NOMO-1 treated with dmso at 0.1 percent for 144 hours (cell line): Measurements from ENCODE around the gene DIS3L2.

Source experiments
- DNase-seq: peaks from one replicate; lab custom pipeline; 2025; ENCODE audit not compliant: unreplicated experiment; lab: John Stamatoyannopoulos, UW

DIS3L2 gene, protein sequence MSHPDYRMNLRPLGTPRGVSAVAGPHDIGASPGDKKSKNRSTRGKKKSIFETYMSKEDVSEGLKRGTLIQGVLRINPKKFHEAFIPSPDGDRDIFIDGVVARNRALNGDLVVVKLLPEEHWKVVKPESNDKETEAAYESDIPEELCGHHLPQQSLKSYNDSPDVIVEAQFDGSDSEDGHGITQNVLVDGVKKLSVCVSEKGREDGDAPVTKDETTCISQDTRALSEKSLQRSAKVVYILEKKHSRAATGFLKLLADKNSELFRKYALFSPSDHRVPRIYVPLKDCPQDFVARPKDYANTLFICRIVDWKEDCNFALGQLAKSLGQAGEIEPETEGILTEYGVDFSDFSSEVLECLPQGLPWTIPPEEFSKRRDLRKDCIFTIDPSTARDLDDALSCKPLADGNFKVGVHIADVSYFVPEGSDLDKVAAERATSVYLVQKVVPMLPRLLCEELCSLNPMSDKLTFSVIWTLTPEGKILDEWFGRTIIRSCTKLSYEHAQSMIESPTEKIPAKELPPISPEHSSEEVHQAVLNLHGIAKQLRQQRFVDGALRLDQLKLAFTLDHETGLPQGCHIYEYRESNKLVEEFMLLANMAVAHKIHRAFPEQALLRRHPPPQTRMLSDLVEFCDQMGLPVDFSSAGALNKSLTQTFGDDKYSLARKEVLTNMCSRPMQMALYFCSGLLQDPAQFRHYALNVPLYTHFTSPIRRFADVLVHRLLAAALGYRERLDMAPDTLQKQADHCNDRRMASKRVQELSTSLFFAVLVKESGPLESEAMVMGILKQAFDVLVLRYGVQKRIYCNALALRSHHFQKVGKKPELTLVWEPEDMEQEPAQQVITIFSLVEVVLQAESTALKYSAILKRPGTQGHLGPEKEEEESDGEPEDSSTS

DNA sequence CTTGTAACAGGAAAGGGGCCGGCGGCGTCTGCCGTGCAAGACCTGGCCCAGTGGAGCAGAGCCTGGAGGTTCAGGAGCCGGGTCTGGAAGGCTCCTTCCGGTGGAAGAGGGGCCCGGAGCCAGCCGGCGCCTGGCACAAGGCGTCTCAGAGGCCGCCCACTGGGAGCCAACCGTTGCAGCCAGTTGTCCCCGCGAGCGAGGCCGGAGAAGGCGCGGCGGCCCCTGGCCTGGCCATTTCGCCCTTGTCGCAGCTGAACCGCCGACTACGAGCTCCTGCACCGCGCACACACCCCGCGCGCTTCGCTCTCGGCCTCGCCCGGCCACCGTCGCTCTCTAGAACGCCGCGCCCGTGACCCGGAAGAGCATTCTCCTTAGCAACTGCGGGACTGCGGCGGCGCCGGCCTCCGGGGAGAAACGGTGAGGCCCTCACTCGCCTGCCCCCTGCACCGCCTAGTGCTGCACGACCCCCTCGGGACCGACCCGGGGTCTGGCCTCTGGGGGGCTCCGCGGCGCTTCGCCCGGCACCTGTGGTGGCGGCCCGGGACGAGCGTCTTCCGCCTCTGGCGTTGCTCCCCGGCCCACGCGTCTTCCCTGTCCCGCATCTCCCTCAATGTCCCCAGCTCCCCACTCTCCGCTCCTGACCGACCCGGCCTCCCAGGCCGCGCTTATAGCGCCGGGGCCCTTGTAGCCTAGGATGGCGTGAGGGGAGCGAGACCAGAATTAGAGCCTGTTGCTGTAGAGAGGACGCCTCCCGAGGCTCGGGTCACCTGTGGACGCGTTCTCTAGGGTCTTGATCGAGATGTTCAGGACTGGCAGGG lies at the start of gene DIS3L2:
DIS3L2 (plus strand) TSS at position 365 of the 818 bp plus-strand sequence. CDS start 53,215 bp downstream, outside the sequence.
- peak; percentile 71 for DNase-seq

DNA sequence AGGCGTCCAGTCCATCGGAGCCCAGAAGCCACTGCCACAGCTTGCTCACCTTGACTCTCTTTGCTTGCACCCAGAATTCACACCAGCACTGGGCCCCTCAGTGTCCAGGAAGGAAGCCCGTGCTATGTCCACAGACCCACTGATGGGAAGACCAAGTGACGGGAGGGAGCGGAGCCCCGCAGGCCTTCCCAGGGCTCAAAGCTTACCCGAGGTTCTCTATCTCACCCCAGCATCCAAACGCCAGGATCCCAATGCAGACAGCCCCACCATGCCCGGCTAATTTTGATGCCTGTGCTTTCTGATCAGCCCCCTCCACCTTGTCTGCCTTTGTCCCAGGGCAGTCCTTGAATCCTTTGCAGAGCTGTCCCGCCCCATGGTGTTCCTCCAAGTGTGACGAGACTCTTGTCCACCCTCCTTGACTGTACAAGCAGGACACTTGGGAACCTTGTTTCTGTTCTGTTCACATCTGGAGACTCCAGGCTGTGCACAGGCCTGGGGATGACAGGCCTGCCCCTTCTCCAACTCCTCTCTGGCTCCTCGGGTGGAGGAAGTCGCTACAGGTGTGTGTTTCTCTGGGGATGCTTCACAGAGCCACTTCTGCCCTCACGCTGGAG lies 47.3 kb upstream of the DIS3L2 start:
- no peak for DNase-seq

DNA sequence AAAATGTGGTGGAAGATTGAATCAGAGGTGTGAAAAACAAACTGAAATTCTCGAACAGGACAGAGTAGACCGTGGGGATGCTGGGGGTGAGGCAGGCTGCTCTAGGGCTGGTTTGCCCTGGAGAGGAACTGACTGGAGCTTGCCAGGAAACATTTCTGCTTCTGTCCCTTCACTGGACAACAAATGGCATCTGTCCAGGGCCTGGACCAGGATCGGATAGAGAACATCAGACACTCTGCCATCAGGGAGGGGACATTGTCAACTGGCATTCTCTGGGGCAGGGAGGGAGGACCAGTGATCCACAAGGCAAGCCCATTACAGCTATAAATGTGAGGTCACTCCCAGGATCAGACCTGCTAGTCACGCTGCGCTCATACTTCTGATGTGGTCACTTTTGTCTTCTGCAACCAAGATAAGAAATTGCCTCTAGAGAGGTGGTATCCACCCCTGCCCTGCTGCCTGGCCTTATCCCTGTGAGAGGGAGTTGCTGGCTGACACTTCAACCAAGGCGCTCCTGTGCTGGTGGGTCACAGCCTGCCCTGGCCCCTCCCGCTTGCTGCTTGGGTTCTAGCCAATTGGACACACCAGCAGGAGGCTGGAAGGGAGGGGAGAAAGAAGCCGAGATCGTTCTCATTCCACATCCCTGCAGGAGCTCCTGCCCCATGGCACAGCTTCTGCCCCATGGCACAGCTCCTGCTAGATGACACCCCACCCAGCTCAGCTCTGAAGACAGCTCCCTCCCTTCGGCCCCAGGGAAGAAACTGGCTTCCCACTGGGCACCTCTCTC lies 44.0 kb upstream of the DIS3L2 start:
- DNase-seq, result no peak

- no peak for DNase-seq
Measured at GRCh38 chr2:231918501-231919330, 42.8 kb upstream of the DIS3L2 start.

GRCh38 chr2:231919341-231920035 lies 42.0 kb upstream of the DIS3L2 start:
- DNase-seq, result no peak

- DNase-seq, result no peak
Measured at GRCh38 chr2:231920366-231920765, 41.1 kb upstream of the DIS3L2 start.

- DNase-seq, result no peak
Measured at GRCh38 chr2:231920795-231921194, 40.7 kb upstream of the DIS3L2 start.

DNA sequence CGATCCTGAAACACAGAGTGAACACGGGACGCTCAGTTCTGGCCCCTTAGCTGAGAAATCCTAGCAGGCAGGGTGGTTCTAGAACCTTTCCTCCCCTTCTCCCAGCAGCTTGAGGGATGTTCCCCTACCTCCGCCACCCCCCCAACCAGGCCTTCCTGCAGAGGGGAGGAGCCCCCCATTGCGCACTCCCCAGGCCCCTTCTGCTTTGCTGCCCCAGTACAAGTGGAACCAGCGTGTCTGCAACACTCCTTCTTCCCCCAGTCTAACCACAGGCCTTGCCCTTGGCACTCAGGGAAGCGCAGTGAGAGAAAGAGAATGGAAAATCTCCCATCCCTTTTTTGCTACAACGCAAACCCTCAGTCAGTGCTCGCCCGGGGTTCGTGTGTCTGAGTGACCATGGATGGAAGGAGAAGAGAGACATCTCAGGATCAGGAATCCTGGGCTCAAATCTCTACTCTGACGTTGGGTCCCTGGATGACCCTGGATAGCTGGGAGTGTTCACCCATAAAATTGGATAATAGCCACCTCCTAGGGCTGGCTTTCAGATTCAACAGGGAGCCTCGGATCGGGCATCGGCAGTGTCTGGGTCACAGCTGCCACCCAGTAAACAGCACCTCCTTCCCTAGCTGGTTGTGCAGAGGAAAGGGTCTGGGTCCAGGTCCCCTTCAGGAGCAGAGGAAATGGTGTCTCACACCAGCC lies 39.1 kb upstream of the DIS3L2 start:
- no peak for DNase-seq

- DNase-seq, result no peak
Measured at GRCh38 chr2:231923010-231923344, 38.5 kb upstream of the DIS3L2 start.

- no peak for DNase-seq
Measured at GRCh38 chr2:231923951-231924888, 37.3 kb upstream of the DIS3L2 start.

DNA sequence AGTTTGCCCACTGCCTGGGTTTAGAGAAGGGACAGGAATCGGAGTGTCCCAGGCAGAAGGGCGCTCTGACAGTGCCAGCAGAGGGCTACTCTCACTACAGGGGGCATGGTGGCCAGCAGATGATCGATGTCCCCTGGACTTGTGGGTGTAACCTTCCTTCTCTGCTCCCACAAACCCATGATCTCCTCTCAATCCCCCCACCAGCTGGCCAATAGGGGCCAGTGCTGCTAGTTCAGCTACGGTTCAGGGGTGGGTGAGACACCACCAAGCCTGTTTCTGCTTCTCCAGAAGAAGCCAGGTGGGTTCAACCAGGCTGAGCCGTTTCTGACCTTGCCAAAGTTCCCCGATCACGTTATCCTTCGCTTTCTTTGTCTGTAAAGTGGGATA lies 36.6 kb upstream of the DIS3L2 start:
- no peak for DNase-seq

DNA sequence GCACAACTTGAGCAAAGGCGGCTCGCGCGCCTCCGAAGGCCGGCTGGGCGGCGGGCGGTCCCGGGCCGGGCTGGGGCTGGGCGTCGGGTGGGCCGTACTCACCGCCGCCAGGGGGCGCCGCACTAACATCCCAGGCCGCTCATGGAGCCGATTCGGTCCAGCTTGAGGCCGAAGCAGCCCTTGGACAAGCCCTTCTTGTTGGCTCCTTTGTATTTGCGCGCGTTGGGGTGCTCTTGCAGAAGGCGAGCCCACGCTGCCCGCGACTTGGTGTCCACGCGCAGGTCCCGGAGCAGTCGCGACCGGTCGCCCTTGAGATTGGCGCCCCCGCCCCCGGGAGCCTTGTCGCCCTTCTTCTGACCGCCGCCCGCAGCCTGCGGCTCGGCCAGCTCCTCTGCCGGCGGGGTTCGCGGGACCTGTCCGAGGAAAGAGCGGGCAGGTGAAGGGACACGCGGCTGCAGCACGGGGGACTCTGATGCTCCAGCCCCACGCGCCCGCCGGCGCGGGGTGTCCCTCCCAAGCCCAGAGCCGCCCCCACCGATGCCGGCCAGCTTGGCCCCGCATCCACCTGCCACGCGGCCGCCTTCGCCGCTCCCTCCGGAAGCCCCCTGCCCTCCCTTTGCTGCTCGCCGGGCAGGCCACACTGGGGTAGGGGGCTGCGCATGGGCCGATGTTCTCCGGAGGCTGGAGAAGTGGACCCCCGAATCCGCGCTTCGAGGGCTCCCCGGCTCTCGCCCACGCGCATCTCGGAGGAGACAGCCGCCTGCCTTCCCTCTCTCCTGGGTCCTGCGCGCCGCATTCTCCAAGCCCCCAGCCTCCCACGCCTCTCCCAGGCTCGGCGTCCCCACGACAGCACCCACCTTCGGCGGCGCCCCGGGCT lies 36.0 kb upstream of the DIS3L2 start:
- DNase-seq, result peak; percentile 32

DNA sequence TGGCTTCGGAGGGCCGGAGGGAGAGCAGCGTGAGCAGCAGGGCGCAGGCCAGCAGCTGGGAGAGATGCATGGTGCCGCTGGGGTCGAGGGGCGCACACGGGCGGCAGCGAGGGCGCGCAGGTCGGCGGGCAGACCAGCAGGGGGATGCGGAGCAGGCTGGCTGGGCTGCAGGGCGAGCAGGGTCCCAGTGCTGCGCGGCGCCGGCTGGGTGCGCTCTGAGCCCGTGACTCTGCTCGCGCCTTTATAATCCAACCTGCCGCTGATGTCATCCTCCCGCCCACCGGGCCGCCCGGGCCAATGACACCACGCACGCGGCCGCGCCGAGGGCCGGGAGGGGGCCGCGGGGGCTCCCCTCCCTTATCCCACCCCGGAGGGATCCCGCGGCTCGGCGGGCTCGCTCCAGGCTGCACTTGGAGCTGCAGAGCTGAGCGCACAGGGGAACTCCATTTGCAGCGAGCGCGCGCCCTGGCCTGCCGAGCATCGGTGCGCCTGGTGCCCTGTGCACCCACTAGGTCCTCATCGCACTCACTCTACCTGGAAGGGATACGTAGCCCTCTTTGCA lies 35.3 kb upstream of the DIS3L2 start, which contains the start of gene NPPC:
NPPC (minus strand) TSS at position 217 of the 562 bp plus-strand sequence; CDS start at position 70, 147 bp downstream.
- DNase-seq, result peak; percentile 23

- peak; percentile 27 for DNase-seq
Measured at GRCh38 chr2:231926761-231927565, 34.5 kb upstream of the DIS3L2 start.

DNA sequence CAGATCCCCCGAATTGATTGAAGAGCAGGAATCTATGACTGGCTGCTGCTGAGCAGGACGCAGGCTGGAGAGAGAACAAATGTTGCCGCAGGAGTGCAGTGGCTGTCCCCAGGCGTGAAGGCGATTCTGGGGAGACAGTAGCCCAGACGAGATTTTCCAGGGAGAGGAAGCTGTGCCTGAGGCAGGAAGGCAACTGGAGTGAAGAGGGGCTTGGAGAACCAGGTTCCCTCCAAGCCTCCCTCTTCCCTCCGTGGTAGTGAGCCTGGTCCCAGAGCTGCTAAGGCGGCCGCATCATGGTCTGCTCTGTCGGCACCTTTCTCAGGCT lies 34.0 kb upstream of the DIS3L2 start:
- no peak for DNase-seq
